H9 (cell line): Measurements from ENCODE around the gene GLT6D1. TPM values are rescaled to one million over a fixed set of nuclear protein-coding genes. Genes with fewer than 3 reads are reported as not detected.

Experiments
- DNase-seq: peaks from one replicate; pipeline ENCODE4 v3.0.0-alpha.2; 2017
- H2AFZ ChIP-seq: one replicate; pipeline ENCODE4 v1.6.1; 2013; ENCODE audit warnings: mild to moderate bottlenecking, low read length, control low read depth, moderate library complexity
- H2AK5ac ChIP-seq: 2 replicates; pipeline ENCODE4 v1.6.1; 2013; ENCODE audit warnings: low read length, control low read depth, mixed read lengths; ENCODE audit not compliant: insufficient read length
- H2BK120ac ChIP-seq: one replicate; pipeline ENCODE4 v1.6.1; 2013; ENCODE audit warnings: low read depth, mild to moderate bottlenecking, low read length, control low read depth, inconsistent platforms; ENCODE audit not compliant: poor library complexity, severe bottlenecking
- H2BK12ac ChIP-seq: 2 replicates; pipeline ENCODE4 v1.6.1; 2013; ENCODE audit warnings: low read length, control low read depth, mixed read lengths, low read depth; ENCODE audit not compliant: insufficient read length
- H2BK15ac ChIP-seq: 2 replicates; pipeline ENCODE4 v1.6.1; 2013; ENCODE audit warnings: low read depth, low read length, control low read depth
- H2BK20ac ChIP-seq: one replicate; pipeline ENCODE4 v1.6.1; 2013; ENCODE audit warnings: low read depth, mild to moderate bottlenecking, low read length, control low read depth, inconsistent platforms; ENCODE audit not compliant: poor library complexity, severe bottlenecking
- H2BK5ac ChIP-seq: 2 replicates; pipeline ENCODE4 v1.6.1; 2013; ENCODE audit warnings: low read length, control low read depth, mixed read lengths; ENCODE audit not compliant: insufficient read length
- H3K14ac ChIP-seq: 2 replicates; pipeline ENCODE4 v1.6.1; 2013; ENCODE audit warnings: low read length, control low read depth; ENCODE audit not compliant: insufficient read depth
- H3K18ac ChIP-seq: 2 replicates; pipeline ENCODE4 v1.6.1; 2013; ENCODE audit warnings: low read depth, mild to moderate bottlenecking, mixed read lengths, low read length, control low read depth; ENCODE audit not compliant: insufficient read length
- H3K23ac ChIP-seq: 2 replicates; pipeline ENCODE4 v1.6.1; 2013; ENCODE audit warnings: low read length, control low read depth, mixed read lengths, low read depth; ENCODE audit not compliant: insufficient read length
- H3K23me2 ChIP-seq: 2 replicates; pipeline ENCODE4 v1.6.1; 2013; ENCODE audit warnings: low read depth, mild to moderate bottlenecking, mixed read lengths, low read length, control low read depth; ENCODE audit not compliant: insufficient read length, poor library complexity, severe bottlenecking
- H3K27ac ChIP-seq: 2 replicates; pipeline ENCODE4 v1.5.1; 2013; ENCODE audit warnings: low read length, control low read depth, mixed read lengths, low read depth; ENCODE audit not compliant: insufficient read length
- H3K27me3 ChIP-seq: 2 replicates; pipeline ENCODE4 v1.6.1; 2013; ENCODE audit warnings: low read length, control low read depth, inconsistent platforms; ENCODE audit not compliant: insufficient read depth
- H3K4ac ChIP-seq: 2 replicates; pipeline ENCODE4 v1.6.1; 2013; ENCODE audit warnings: low read depth, mild to moderate bottlenecking, control low read depth, inconsistent platforms, low read length, moderate library complexity
- H3K4me1 ChIP-seq: 2 replicates; pipeline ENCODE4 v1.6.1; 2013; ENCODE audit warnings: low read length, control low read depth, inconsistent platforms; ENCODE audit not compliant: insufficient read depth
- H3K4me2 ChIP-seq: 2 replicates; pipeline ENCODE4 v1.6.1; 2013; ENCODE audit warnings: low read length, control low read depth, mixed read lengths; ENCODE audit not compliant: insufficient read length, insufficient read depth
- H3K56ac ChIP-seq: 2 replicates; pipeline ENCODE4 v1.6.1; 2013; ENCODE audit warnings: low read depth, mild to moderate bottlenecking, mixed read lengths, low read length, control low read depth; ENCODE audit not compliant: insufficient read length
- H3K79me1 ChIP-seq: 2 replicates; pipeline ENCODE4 v1.6.1; 2013; ENCODE audit warnings: low read depth, mild to moderate bottlenecking, moderate library complexity, low read length, control low read depth, inconsistent platforms; ENCODE audit not compliant: insufficient read depth, poor library complexity, severe bottlenecking
- H3K79me2 ChIP-seq: 2 replicates; pipeline ENCODE4 v1.6.1; 2013; ENCODE audit warnings: low read length, control low read depth, inconsistent platforms; ENCODE audit not compliant: insufficient read depth
- H3K9ac ChIP-seq: 2 replicates; pipeline ENCODE4 v1.6.1; 2013; ENCODE audit warnings: low read length, control low read depth, mixed read lengths; ENCODE audit not compliant: insufficient read length; ENCODE audit errors: extremely low read depth
- H3K9me3 ChIP-seq: one replicate; pipeline ENCODE4 v1.6.1; 2013; ENCODE audit warnings: low read depth, low read length, inconsistent platforms; ENCODE audit not compliant: control insufficient read depth
- H3T11ph ChIP-seq: one replicate; pipeline ENCODE4 v1.6.1; 2013; ENCODE audit warnings: mild to moderate bottlenecking, low read length, control low read depth, inconsistent platforms
- H4K20me1 ChIP-seq: one replicate; pipeline ENCODE4 v1.6.1; 2013; ENCODE audit not compliant: control insufficient read depth, insufficient read length, insufficient read depth
- H4K5ac ChIP-seq: 2 replicates; pipeline ENCODE4 v1.6.1; 2013; ENCODE audit warnings: low read depth, mild to moderate bottlenecking, mixed read lengths, low read length, control low read depth; ENCODE audit not compliant: insufficient read length
- H4K8ac ChIP-seq: replicated peaks from 2 replicates; pipeline ENCODE4 v1.6.1; 2013; ENCODE audit warnings: low read length, control low read depth, mixed read lengths, low read depth; ENCODE audit not compliant: insufficient read length
- H4K91ac ChIP-seq: 2 replicates; pipeline ENCODE4 v1.6.1; 2013; ENCODE audit warnings: low read depth, mild to moderate bottlenecking, moderate library complexity, mixed read lengths, low read length, control low read depth; ENCODE audit not compliant: insufficient read length
- H3K27ac Mint-ChIP-seq, 3 experiments: 2 replicates in 2 of 3; 3 replicates in 1 of 3; pipeline ENCODE4 v1.8.0; 2020 to 2021; ENCODE audit warnings: mixed read lengths in 3 of 3, mild to moderate bottlenecking in 1 of 3, moderate library complexity in 1 of 3
- H3K27me3 Mint-ChIP-seq: 2 replicates; pipeline ENCODE4 v1.8.0; 2021; ENCODE audit warnings: low read depth, mild to moderate bottlenecking, moderate library complexity, mixed read lengths
- H3K36me3 Mint-ChIP-seq, 3 experiments: 2 replicates in 2 of 3; 3 replicates in 1 of 3; pipeline ENCODE4 v1.8.0; 2020 to 2021; ENCODE audit warnings: low read depth in 3 of 3, mixed read lengths in 3 of 3; ENCODE audit not compliant: insufficient read depth in 1 of 3
- H3K4me1 Mint-ChIP-seq, 2 experiments: 2 replicates each; pipeline ENCODE4 v1.8.0; 2020; ENCODE audit warnings: mixed read lengths in 2 of 2
- H3K4me3 Mint-ChIP-seq, 2 experiments: 2 replicates in 1 of 2; 3 replicates in 1 of 2; pipeline ENCODE4 v1.8.0; 2020 to 2021; ENCODE audit warnings: mild to moderate bottlenecking in 2 of 2, mixed read lengths in 2 of 2, moderate library complexity in 1 of 2
- H3K9me3 Mint-ChIP-seq, 2 experiments: 2 replicates in 1 of 2; 3 replicates in 1 of 2; pipeline ENCODE4 v1.8.0; 2020; ENCODE audit warnings: mild to moderate bottlenecking in 2 of 2, mixed read lengths in 2 of 2, moderate library complexity in 1 of 2
- CTCF ChIP-seq: fragments of 200-600 bp; sonication (generic); conservative IDR thresholded peaks from 3 replicates; pipeline ENCODE4 v1.8.0; 2021; ENCODE audit warnings: antibody characterized with exemption, mild to moderate bottlenecking
- WGBS: extraction: QIAGEN DNeasy Blood & Tissue Kit; methylation state at CpG from one replicate; pipeline ENCODE4 v1.1.7; 2013; ENCODE audit warnings: missing lambda C conversion rate, low lambda C conversion rate, mixed read lengths; ENCODE audit not compliant: insufficient read length; ENCODE audit errors: extremely low coverage; 5-methylcytosine and 5-hydroxymethylcytosine counted together
- total RNA-seq: library from RNA; stranded (reverse); gene quantifications from 2 replicates; pipeline ENCODE4 v1.2.1, GENCODE V29; 2021

The GLT6D1 gene
- total RNA-seq, 1 experiment from 2014 or later = not detected

- Histone ChIP-seq H3K14ac (no peak overlapping the region; the same call in 1 of the 2 replicates), H4K8ac (no peak overlapping the region), H2AK5ac (no peak overlapping the region), H4K91ac (no peak overlapping the region), H2BK15ac (no peak overlapping the region), H3K9me3 (no peaks in the 10 kb centered on the region), H3K9ac (no peak overlapping the region), H3T11ph (no peak overlapping the region), H3K4ac (no peak overlapping the region), H4K5ac (no peak overlapping the region), H3K18ac (no peak overlapping the region), H3K79me1 (no peaks in the 10 kb centered on the region), H3K4me1 (no peaks in the 10 kb centered on the region), H2AFZ (no peak overlapping the region), H3K27ac (no peak overlapping the region), H3K79me2 (no peaks in the 10 kb centered on the region), H2BK12ac (no peak overlapping the region), H3K23me2 (no peaks in the 10 kb centered on the region), H2BK5ac (no peak overlapping the region), H2BK120ac (no peak overlapping the region), H3K4me2 (no peak overlapping the region), H3K23ac (no peak overlapping the region), H3K27me3 (no peaks in the 10 kb centered on the region), H2BK20ac (no peak overlapping the region), H4K20me1 (no peaks in the 10 kb centered on the region), H3K56ac (no peak overlapping the region)
- WGBS = no CpG with 5 or more reads among the region's 15 CpGs
- H3K27ac Mint-ChIP-seq = no peak overlapping the region
- peaks cover 4 to 5% of the 10 kb centered on the region in 2 experiments; a peak in 3 of 4 replicates for H3K4me1 Mint-ChIP-seq
- H3K9me3 Mint-ChIP-seq = no peaks in the 10 kb centered on the region; a peak in 1 of 5 replicates
- no peak for DNase-seq
- TF ChIP-seq CTCF = no peak
- no peaks in the 10 kb centered on the region; a peak in 1 of 7 replicates for H3K36me3 Mint-ChIP-seq
- H3K4me3 Mint-ChIP-seq = no peak overlapping the region; a peak in 1 of 5 replicates
- H3K27me3 Mint-ChIP-seq = peaks cover 2% of the 10 kb centered on the region; the same call in 1 of the 2 replicates
These were observed 47.9 kb upstream of the GLT6D1 start for GRCh38 chr9:135687216-135687615.
